Liver (tissue), 9 donors: ENCODE measurements around the gene RTCB. TPM values are rescaled to one million over a fixed set of nuclear protein-coding genes. Genes with fewer than 3 reads are reported as not detected.

Experiments used
- DNase-seq: peaks from one replicate; pipeline ENCODE4 v3.0.0-alpha.2; 2017; ENCODE audit warnings: low spot score
- H3K27ac ChIP-seq, 2 donors: one replicate each; pipeline ENCODE4 v1.7.0; 2013; ENCODE audit warnings: inconsistent platforms in 2 of 2, low read length in 2 of 2, control low read depth in 1 of 2, low read depth in 1 of 2, mild to moderate bottlenecking in 1 of 2
- H3K27me3 ChIP-seq, 4 donors: one replicate each; pipeline versions ENCODE4 v1.6.1 to v1.7.0; 2013; ENCODE audit warnings: low read length in 3 of 4, inconsistent platforms in 1 of 4, mild to moderate bottlenecking in 1 of 4, moderate library complexity in 1 of 4; ENCODE audit not compliant: control insufficient read depth in 4 of 4, insufficient read depth in 4 of 4
- H3K36me3 ChIP-seq, 4 donors: one replicate each; pipeline versions ENCODE4 v1.6.1 to v1.7.0; 2013; ENCODE audit warnings: low read length in 3 of 4, mild to moderate bottlenecking in 3 of 4, low read depth in 1 of 4, moderate library complexity in 1 of 4; ENCODE audit not compliant: control insufficient read depth in 4 of 4, insufficient read depth in 3 of 4
- H3K4me1 ChIP-seq, 4 donors: one replicate each; pipeline versions ENCODE4 v1.6.1 to v1.7.0; 2013; ENCODE audit warnings: low read length in 3 of 4, mild to moderate bottlenecking in 3 of 4, moderate library complexity in 1 of 4; ENCODE audit not compliant: control insufficient read depth in 4 of 4, insufficient read depth in 4 of 4
- H3K4me3 ChIP-seq, 3 donors: one replicate each; pipeline versions ENCODE4 v1.6.1 to v1.7.0; 2013; ENCODE audit warnings: low read length in 3 of 3, control low read depth in 1 of 3, low read depth in 1 of 3, mild to moderate bottlenecking in 1 of 3
- H3K9ac ChIP-seq, 2 donors: one replicate each; pipeline ENCODE4 v1.7.0; 2013; ENCODE audit warnings: low read length in 2 of 2, mild to moderate bottlenecking in 2 of 2, moderate library complexity in 2 of 2, control low read depth in 1 of 2, low read depth in 1 of 2
- H3K9me3 ChIP-seq, 4 donors: one replicate each; pipeline versions ENCODE4 v1.6.1 to v1.7.0; 2013; ENCODE audit warnings: low read length in 3 of 4; ENCODE audit not compliant: control insufficient read depth in 4 of 4
- EGR1 ChIP-seq, 2 donors: IDR thresholded peaks; 2 replicates each; pipeline ENCODE4 v1.6.1; 2016 to 2018; ENCODE audit warnings: antibody characterized with exemption in 2 of 2, low read depth in 2 of 2
- FOXA1 ChIP-seq: IDR thresholded peaks from 2 replicates; pipeline ENCODE4 v1.6.1; 2016; ENCODE audit warnings: antibody characterized with exemption
- GABPA ChIP-seq, 2 donors: IDR thresholded peaks in 1 of 2; conservative IDR thresholded peaks in 1 of 2; 2 replicates each; pipeline ENCODE4 v1.6.1; 2016; ENCODE audit warnings: antibody characterized with exemption in 2 of 2, mild to moderate bottlenecking in 1 of 2, moderate library complexity in 1 of 2
- HNF4A ChIP-seq, 2 donors: conservative IDR thresholded peaks; 2 replicates each; pipeline ENCODE4 v1.6.1; 2016; ENCODE audit warnings: antibody characterized with exemption in 2 of 2, mild to moderate bottlenecking in 2 of 2
- HNF4G ChIP-seq: IDR thresholded peaks from 2 replicates; pipeline ENCODE4 v1.6.1; 2016; ENCODE audit warnings: antibody characterized with exemption
- JUND ChIP-seq, 2 donors: IDR thresholded peaks; 2 replicates each; pipeline ENCODE4 v1.6.1; 2016; ENCODE audit warnings: antibody characterized with exemption in 2 of 2
- MAX ChIP-seq: IDR thresholded peaks from 2 replicates; pipeline ENCODE4 v1.6.1; 2016; ENCODE audit warnings: antibody characterized with exemption
- NR2F2 ChIP-seq: IDR thresholded peaks from 2 replicates; pipeline ENCODE4 v1.6.1; 2016; ENCODE audit warnings: antibody characterized with exemption
- RAD21 ChIP-seq, 2 donors: IDR thresholded peaks; 2 replicates each; pipeline ENCODE4 v1.6.1; 2016; ENCODE audit warnings: antibody characterized with exemption in 2 of 2, mild to moderate bottlenecking in 2 of 2
- RXRA ChIP-seq, 2 donors: IDR thresholded peaks; 2 replicates each; pipeline ENCODE4 v1.6.1; 2017 to 2018; ENCODE audit warnings: antibody characterized with exemption in 2 of 2, mild to moderate bottlenecking in 1 of 2
- SP1 ChIP-seq: IDR thresholded peaks from 2 replicates; pipeline ENCODE4 v1.6.1; 2018; ENCODE audit warnings: antibody characterized with exemption, mild to moderate bottlenecking
- TAF1 ChIP-seq: conservative IDR thresholded peaks from 2 replicates; pipeline ENCODE4 v1.6.1; 2016; ENCODE audit warnings: antibody characterized with exemption, mild to moderate bottlenecking
- YY1 ChIP-seq: IDR thresholded peaks from 2 replicates; pipeline ENCODE4 v1.6.1; 2016; ENCODE audit warnings: antibody characterized with exemption, mild to moderate bottlenecking
- WGBS: extraction: QIAGEN DNeasy Blood & Tissue Kit; methylation state at CpG from one replicate; pipeline ENCODE4 v1.1.7; 2013; 5-methylcytosine and 5-hydroxymethylcytosine counted together
- polyA plus RNA-seq, 2 donors: library from polyadenylated mRNA; stranded (reverse) in 1 of 2; unstranded in 1 of 2; fragments of 200-250 nt in 1 of 2; fragments of >200 nt in 1 of 2; fragmentation: Nextera tagmentation in 1 of 2; extraction: Ambion mirVana in 1 of 2; gene quantifications; one replicate each; pipeline versions ENCODE4 v1.2.1 to v1.2.3, GENCODE V29; 2013 to 2015
- total RNA-seq, 2 donors: library from RNA; depleted of rRNA; stranded (reverse); fragments of >200 nt; gene quantifications; one replicate each; pipeline ENCODE4 v1.2.3, GENCODE V29; 2014
- TF ChIP-seq, protein P1 (sequence below): IDR thresholded peaks from 2 replicates; pipeline ENCODE4 v1.6.1; 2016; ENCODE audit warnings: antibody characterized with exemption
- TF ChIP-seq, protein P2 (sequence below): IDR thresholded peaks from 2 replicates; pipeline ENCODE4 v1.6.1; 2016; ENCODE audit warnings: antibody characterized with exemption, mild to moderate bottlenecking
- TF ChIP-seq, protein P3 (sequence below): IDR thresholded peaks from 2 replicates; pipeline ENCODE4 v1.6.1; 2016; ENCODE audit warnings: antibody characterized with exemption
- TF ChIP-seq, protein P4 (sequence below): fragments of 150-350 bp; IDR thresholded peaks from 2 replicates; pipeline ENCODE4 v1.5.1; 2017; ENCODE audit warnings: improper control_type of control experiment, low read depth, low read length; ENCODE audit not compliant: missing input control
- donor health status: healthy.
- donor health status: healthy.
- donor health status: healthy.
- donor health status: healthy.
- donor health status: healthy.

The RTCB gene
- total and polyA plus RNA-seq, 4 donors: 36.7 to 76.7 (median 46.3) TPM

DNA sequence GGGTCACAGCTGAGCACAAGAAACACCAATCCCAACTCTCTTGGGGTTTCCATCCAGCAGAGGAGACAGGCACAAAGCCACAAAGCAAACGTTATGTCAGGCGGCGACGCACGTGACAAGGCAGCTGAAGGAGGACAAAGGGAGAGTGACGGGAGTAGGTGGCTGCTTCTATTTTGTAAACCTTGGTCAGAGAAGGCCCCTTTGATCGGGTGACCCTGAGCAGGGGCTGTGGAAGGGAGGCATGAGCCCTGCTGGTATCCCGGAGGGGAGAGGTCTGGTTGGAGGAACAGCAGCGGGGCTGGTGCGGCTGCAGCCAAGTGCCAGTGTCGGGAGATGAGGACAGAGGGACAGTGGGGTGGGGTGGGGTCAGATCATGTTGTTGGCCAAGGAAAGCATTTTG, 71.6 kb downstream of the RTCB start:
- Histone ChIP-seq H3K4me3 (no peak overlapping the region), H3K27me3 (peaks cover 0 to 5% (median 0%) of the 10 kb centered on the region in 4 donors), H3K27ac (no peak overlapping the region), H3K36me3 (no peaks in the 10 kb centered on the region), H3K9me3 (no peaks in the 10 kb centered on the region), H3K9ac (no peak overlapping the region), H3K4me1 (no peaks in the 10 kb centered on the region)
- TF ChIP-seq HNF4A (conservative IDR thresholded peaks at IDR 0.05) (no peak), RXRA (IDR thresholded peaks at IDR 0.05) (no peak), GABPA (IDR thresholded peaks at IDR 0.05 in 1 of 2, conservative IDR thresholded peaks at IDR 0.05 in 1 of 2) (no peak), FOXA1 (no peak), YY1 (no peak), SP1 (no peak), TAF1 (no peak), EGR1 (IDR thresholded peaks at IDR 0.05; ENCODE audit: low read depth in 2 of 2) (no peak), RAD21 (IDR thresholded peaks at IDR 0.05) (no peak), MAX (no peak), HNF4G (no peak), NR2F2 (no peak), JUND (IDR thresholded peaks at IDR 0.05) (no peak)
- TF ChIP-seq, protein P1, sequence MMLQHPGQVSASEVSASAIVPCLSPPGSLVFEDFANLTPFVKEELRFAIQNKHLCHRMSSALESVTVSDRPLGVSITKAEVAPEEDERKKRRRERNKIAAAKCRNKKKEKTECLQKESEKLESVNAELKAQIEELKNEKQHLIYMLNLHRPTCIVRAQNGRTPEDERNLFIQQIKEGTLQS: no peak
- TF ChIP-seq, protein P2, sequence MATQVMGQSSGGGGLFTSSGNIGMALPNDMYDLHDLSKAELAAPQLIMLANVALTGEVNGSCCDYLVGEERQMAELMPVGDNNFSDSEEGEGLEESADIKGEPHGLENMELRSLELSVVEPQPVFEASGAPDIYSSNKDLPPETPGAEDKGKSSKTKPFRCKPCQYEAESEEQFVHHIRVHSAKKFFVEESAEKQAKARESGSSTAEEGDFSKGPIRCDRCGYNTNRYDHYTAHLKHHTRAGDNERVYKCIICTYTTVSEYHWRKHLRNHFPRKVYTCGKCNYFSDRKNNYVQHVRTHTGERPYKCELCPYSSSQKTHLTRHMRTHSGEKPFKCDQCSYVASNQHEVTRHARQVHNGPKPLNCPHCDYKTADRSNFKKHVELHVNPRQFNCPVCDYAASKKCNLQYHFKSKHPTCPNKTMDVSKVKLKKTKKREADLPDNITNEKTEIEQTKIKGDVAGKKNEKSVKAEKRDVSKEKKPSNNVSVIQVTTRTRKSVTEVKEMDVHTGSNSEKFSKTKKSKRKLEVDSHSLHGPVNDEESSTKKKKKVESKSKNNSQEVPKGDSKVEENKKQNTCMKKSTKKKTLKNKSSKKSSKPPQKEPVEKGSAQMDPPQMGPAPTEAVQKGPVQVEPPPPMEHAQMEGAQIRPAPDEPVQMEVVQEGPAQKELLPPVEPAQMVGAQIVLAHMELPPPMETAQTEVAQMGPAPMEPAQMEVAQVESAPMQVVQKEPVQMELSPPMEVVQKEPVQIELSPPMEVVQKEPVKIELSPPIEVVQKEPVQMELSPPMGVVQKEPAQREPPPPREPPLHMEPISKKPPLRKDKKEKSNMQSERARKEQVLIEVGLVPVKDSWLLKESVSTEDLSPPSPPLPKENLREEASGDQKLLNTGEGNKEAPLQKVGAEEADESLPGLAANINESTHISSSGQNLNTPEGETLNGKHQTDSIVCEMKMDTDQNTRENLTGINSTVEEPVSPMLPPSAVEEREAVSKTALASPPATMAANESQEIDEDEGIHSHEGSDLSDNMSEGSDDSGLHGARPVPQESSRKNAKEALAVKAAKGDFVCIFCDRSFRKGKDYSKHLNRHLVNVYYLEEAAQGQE: no peak
- TF ChIP-seq, protein P3, sequence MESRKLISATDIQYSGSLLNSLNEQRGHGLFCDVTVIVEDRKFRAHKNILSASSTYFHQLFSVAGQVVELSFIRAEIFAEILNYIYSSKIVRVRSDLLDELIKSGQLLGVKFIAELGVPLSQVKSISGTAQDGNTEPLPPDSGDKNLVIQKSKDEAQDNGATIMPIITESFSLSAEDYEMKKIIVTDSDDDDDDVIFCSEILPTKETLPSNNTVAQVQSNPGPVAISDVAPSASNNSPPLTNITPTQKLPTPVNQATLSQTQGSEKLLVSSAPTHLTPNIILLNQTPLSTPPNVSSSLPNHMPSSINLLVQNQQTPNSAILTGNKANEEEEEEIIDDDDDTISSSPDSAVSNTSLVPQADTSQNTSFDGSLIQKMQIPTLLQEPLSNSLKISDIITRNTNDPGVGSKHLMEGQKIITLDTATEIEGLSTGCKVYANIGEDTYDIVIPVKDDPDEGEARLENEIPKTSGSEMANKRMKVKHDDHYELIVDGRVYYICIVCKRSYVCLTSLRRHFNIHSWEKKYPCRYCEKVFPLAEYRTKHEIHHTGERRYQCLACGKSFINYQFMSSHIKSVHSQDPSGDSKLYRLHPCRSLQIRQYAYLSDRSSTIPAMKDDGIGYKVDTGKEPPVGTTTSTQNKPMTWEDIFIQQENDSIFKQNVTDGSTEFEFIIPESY: no peak
- TF ChIP-seq, protein P4, sequence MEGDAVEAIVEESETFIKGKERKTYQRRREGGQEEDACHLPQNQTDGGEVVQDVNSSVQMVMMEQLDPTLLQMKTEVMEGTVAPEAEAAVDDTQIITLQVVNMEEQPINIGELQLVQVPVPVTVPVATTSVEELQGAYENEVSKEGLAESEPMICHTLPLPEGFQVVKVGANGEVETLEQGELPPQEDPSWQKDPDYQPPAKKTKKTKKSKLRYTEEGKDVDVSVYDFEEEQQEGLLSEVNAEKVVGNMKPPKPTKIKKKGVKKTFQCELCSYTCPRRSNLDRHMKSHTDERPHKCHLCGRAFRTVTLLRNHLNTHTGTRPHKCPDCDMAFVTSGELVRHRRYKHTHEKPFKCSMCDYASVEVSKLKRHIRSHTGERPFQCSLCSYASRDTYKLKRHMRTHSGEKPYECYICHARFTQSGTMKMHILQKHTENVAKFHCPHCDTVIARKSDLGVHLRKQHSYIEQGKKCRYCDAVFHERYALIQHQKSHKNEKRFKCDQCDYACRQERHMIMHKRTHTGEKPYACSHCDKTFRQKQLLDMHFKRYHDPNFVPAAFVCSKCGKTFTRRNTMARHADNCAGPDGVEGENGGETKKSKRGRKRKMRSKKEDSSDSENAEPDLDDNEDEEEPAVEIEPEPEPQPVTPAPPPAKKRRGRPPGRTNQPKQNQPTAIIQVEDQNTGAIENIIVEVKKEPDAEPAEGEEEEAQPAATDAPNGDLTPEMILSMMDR: no peak
- DNase-seq: no peak
- 73% methylated on average over 11 of the region's 11 CpGs for WGBS
